ENCODE results near the gene ST7L.

The ST7L gene

GRCh38 chr1:112506306-112506705 is 112.6 kb downstream of the ST7L start:
- no peak for TF ChIP-seq TOX (CRISPR knock-in tag; IDR thresholded peaks at IDR 0.05; ENCODE audit: borderline replicate concordance)
- no peak for TF ChIP-seq CSDC2 (CRISPR knock-in tag; IDR thresholded peaks at IDR 0.05)
- no peak for TF ChIP-seq RARB (CRISPR knock-in tag; IDR thresholded peaks at IDR 0.05)
- TF ChIP-seq, protein P1, sequence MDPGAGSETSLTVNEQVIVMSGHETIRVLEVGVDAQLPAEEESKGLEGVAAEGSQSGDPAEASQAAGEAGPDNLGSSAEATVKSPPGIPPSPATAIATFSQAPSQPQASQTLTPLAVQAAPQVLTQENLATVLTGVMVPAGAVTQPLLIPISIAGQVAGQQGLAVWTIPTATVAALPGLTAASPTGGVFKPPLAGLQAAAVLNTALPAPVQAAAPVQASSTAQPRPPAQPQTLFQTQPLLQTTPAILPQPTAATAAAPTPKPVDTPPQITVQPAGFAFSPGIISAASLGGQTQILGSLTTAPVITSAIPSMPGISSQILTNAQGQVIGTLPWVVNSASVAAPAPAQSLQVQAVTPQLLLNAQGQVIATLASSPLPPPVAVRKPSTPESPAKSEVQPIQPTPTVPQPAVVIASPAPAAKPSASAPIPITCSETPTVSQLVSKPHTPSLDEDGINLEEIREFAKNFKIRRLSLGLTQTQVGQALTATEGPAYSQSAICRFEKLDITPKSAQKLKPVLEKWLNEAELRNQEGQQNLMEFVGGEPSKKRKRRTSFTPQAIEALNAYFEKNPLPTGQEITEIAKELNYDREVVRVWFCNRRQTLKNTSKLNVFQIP (CRISPR knock-in tag; IDR thresholded peaks at IDR 0.05; ENCODE audit: borderline replicate concordance, low read depth): no peak
- TF ChIP-seq CREB5 (CRISPR knock-in tag; IDR thresholded peaks at IDR 0.05; ENCODE audit: low read depth): no peak
- no peak for TF ChIP-seq ZFP30 (CRISPR knock-in tag; IDR thresholded peaks at IDR 0.05)
- TF ChIP-seq TCF4 (CRISPR knock-in tag; IDR thresholded peaks at IDR 0.05; ENCODE audit: borderline replicate concordance): no peak
- no peak for TF ChIP-seq ZNF8 (CRISPR knock-in tag; IDR thresholded peaks at IDR 0.05)
- TF ChIP-seq BACH2 (CRISPR knock-in tag; IDR thresholded peaks at IDR 0.05; ENCODE audit: borderline replicate concordance): no peak
- no peak for TF ChIP-seq SNAI2 (CRISPR knock-in tag; IDR thresholded peaks at IDR 0.05)
- TF ChIP-seq ZNF565 (CRISPR knock-in tag; conservative IDR thresholded peaks at IDR 0.05; ENCODE audit: low read depth): no peak
- no peak for TF ChIP-seq ZC3H10 (CRISPR knock-in tag; IDR thresholded peaks at IDR 0.05)
- TF ChIP-seq, protein P2, sequence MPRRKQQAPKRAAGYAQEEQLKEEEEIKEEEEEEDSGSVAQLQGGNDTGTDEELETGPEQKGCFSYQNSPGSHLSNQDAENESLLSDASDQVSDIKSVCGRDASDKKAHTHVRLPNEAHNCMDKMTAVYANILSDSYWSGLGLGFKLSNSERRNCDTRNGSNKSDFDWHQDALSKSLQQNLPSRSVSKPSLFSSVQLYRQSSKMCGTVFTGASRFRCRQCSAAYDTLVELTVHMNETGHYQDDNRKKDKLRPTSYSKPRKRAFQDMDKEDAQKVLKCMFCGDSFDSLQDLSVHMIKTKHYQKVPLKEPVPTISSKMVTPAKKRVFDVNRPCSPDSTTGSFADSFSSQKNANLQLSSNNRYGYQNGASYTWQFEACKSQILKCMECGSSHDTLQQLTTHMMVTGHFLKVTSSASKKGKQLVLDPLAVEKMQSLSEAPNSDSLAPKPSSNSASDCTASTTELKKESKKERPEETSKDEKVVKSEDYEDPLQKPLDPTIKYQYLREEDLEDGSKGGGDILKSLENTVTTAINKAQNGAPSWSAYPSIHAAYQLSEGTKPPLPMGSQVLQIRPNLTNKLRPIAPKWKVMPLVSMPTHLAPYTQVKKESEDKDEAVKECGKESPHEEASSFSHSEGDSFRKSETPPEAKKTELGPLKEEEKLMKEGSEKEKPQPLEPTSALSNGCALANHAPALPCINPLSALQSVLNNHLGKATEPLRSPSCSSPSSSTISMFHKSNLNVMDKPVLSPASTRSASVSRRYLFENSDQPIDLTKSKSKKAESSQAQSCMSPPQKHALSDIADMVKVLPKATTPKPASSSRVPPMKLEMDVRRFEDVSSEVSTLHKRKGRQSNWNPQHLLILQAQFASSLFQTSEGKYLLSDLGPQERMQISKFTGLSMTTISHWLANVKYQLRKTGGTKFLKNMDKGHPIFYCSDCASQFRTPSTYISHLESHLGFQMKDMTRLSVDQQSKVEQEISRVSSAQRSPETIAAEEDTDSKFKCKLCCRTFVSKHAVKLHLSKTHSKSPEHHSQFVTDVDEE (CRISPR knock-in tag; IDR thresholded peaks at IDR 0.05): no peak
- no peak for TF ChIP-seq ISL1 (CRISPR knock-in tag; IDR thresholded peaks at IDR 0.05)
- TF ChIP-seq ZFP3 (CRISPR knock-in tag; IDR thresholded peaks at IDR 0.05): no peak
- no peak for ATAC-seq

GRCh38 chr1:112505878-112506277 is 113.1 kb downstream of the ST7L start:
- ATAC-seq: no peak
- no peak for TF ChIP-seq CREB5 (CRISPR knock-in tag; IDR thresholded peaks at IDR 0.05; ENCODE audit: low read depth)
- TF ChIP-seq, protein P3, sequence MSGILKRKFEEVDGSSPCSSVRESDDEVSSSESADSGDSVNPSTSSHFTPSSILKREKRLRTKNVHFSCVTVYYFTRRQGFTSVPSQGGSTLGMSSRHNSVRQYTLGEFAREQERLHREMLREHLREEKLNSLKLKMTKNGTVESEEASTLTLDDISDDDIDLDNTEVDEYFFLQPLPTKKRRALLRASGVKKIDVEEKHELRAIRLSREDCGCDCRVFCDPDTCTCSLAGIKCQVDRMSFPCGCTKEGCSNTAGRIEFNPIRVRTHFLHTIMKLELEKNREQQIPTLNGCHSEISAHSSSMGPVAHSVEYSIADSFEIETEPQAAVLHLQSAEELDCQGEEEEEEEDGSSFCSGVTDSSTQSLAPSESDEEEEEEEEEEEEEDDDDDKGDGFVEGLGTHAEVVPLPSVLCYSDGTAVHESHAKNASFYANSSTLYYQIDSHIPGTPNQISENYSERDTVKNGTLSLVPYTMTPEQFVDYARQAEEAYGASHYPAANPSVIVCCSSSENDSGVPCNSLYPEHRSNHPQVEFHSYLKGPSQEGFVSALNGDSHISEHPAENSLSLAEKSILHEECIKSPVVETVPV (CRISPR knock-in tag; IDR thresholded peaks at IDR 0.05): no peak
- no peak for TF ChIP-seq PPARA (CRISPR knock-in tag; IDR thresholded peaks at IDR 0.05; ENCODE audit: borderline replicate concordance)
- TF ChIP-seq ISL1 (CRISPR knock-in tag; IDR thresholded peaks at IDR 0.05): no peak
- no peak for TF ChIP-seq RARB (CRISPR knock-in tag; IDR thresholded peaks at IDR 0.05)
- TF ChIP-seq ZNF8 (CRISPR knock-in tag; IDR thresholded peaks at IDR 0.05): no peak
- TF ChIP-seq SNAI2 (CRISPR knock-in tag; IDR thresholded peaks at IDR 0.05): no peak
- no peak for TF ChIP-seq TOX (CRISPR knock-in tag; IDR thresholded peaks at IDR 0.05; ENCODE audit: borderline replicate concordance)
- TF ChIP-seq BACH2 (CRISPR knock-in tag; IDR thresholded peaks at IDR 0.05; ENCODE audit: borderline replicate concordance): no peak

GRCh38 chr1:112505400-112505785 is 113.5 kb downstream of the ST7L start:
- TF ChIP-seq ARNTL (CRISPR knock-in tag; IDR thresholded peaks at IDR 0.05; ENCODE audit: borderline replicate concordance, low read depth) (no peak), GLIS3 (CRISPR knock-in tag; IDR thresholded peaks at IDR 0.05) (no peak), CSDC2 (CRISPR knock-in tag; IDR thresholded peaks at IDR 0.05) (no peak), PPARA (CRISPR knock-in tag; IDR thresholded peaks at IDR 0.05; ENCODE audit: borderline replicate concordance) (no peak), ESRRG (CRISPR knock-in tag; IDR thresholded peaks at IDR 0.05) (no peak), ZFP30 (CRISPR knock-in tag; IDR thresholded peaks at IDR 0.05) (no peak), ZC3H10 (CRISPR knock-in tag; IDR thresholded peaks at IDR 0.05) (no peak), ZNF565 (CRISPR knock-in tag; conservative IDR thresholded peaks at IDR 0.05; ENCODE audit: low read depth) (no peak), ZNF70 (CRISPR knock-in tag; IDR thresholded peaks at IDR 0.05) (no peak), SNAI2 (CRISPR knock-in tag; IDR thresholded peaks at IDR 0.05) (no peak), ISL1 (CRISPR knock-in tag; IDR thresholded peaks at IDR 0.05) (no peak), ZFP3 (CRISPR knock-in tag; IDR thresholded peaks at IDR 0.05) (no peak), TCF4 (CRISPR knock-in tag; IDR thresholded peaks at IDR 0.05; ENCODE audit: borderline replicate concordance) (no peak)
- TF ChIP-seq, protein P2 (CRISPR knock-in tag; IDR thresholded peaks at IDR 0.05): no peak
- TF ChIP-seq, protein P1 (CRISPR knock-in tag; IDR thresholded peaks at IDR 0.05; ENCODE audit: borderline replicate concordance, low read depth): no peak
- no peak for ATAC-seq

All from SK-N-SH treated with all-trans-retinoic acid at 6 μM for 48 hours (cell line).